Vagina (tissue), 2 donors: ENCODE measurements around the gene ACOT6. TPM values are rescaled to one million over a fixed set of nuclear protein-coding genes. Genes with fewer than 3 reads are reported as not detected.
"Not testable (repeated sequence)": the region's sequence is repeated elsewhere in the genome, so short reads cannot be mapped to it uniquely, and the experiment has no call there.

Source experiments
- DNase-seq, 2 donors: peaks; one replicate each; pipeline ENCODE4 v3.0.0-alpha.2; 2017; ENCODE audit errors: extremely low spot score in 2 of 2
- H3K27ac ChIP-seq: fragments of 200-600 bp; sonication (generic); one replicate; pipeline ENCODE4 v1.5.1; 2019
- H3K27me3 ChIP-seq: fragments of 200-600 bp; sonication (generic); one replicate; pipeline ENCODE4 v1.5.1; 2019
- H3K36me3 ChIP-seq, 2 donors: fragments of 200-600 bp; sonication (generic); one replicate each; pipeline ENCODE4 v1.5.1; 2017 to 2019
- H3K4me1 ChIP-seq: fragments of 200-600 bp; sonication (generic); one replicate; pipeline ENCODE4 v1.5.1; 2019
- H3K4me3 ChIP-seq, 2 donors: fragments of 200-600 bp; sonication (generic); 1 replicate in 1 of 2; 2 replicates in 1 of 2; pipeline ENCODE4 v1.5.1; 2016 to 2019
- H3K9me3 ChIP-seq: fragments of 200-600 bp; sonication (generic); one replicate; pipeline ENCODE4 v1.5.1; 2019
- CTCF ChIP-seq, 3 experiments: fragments of 450-650 bp in 2 of 3; fragments of 200-600 bp in 1 of 3; sonication (generic) in 1 of 3; IDR thresholded peaks; one replicate each; pipeline ENCODE4 v1.5.1; 2017 to 2019; ENCODE audit warnings: antibody characterized with exemption in 3 of 3, mild to moderate bottlenecking in 2 of 3, moderate library complexity in 2 of 3
- POLR2A ChIP-seq, 2 donors: fragments of 450-650 bp; IDR thresholded peaks; one replicate each; pipeline ENCODE4 v1.6.1; 2017; ENCODE audit warnings: antibody characterized with exemption in 2 of 2, mild to moderate bottlenecking in 2 of 2, moderate library complexity in 2 of 2
- POLR2AphosphoS5 ChIP-seq, 2 donors: sonication (generic); formaldehyde crosslinking; IDR thresholded peaks; one replicate each; pipeline ENCODE4 v1.9.0; 2017; ENCODE audit warnings: antibody characterized with exemption in 2 of 2, mild to moderate bottlenecking in 2 of 2, low read depth in 1 of 2; ENCODE audit not compliant: insufficient read depth in 1 of 2
- intact Hi-C: fragments of 100-400 bp; cut with DNase I; formaldehyde crosslinking; loops from one replicate; pipeline ENCODE4 v1.15.1; 2023
- total RNA-seq: library from RNA; depleted of rRNA; stranded (reverse); fragments of >200 nt; gene quantifications from one replicate; pipeline ENCODE4 v1.2.3, GENCODE V29; 2016

Gene ACOT6
- total RNA-seq, 1 donor from 2014 or later, result not detected

GRCh38 chr14:73569185-73569958 is 42.9 kb upstream of the ACOT6 start, which contains the start of gene ACOT2:
Gene ACOT2 (plus strand): TSS chr14:73569213. CDS start chr14:73569241, 28 bp downstream.
- peak within 1 kb of the TSS; percentile 72 to 83 for H3K4me3 ChIP-seq
- peaks cover 22% of the 10 kb centered on the region for H3K4me1 ChIP-seq
- H3K9me3 ChIP-seq, H3K27me3 ChIP-seq, H3K36me3 ChIP-seq, intact Hi-C loops: not testable (repeated sequence)
- peak within 1 kb of the TSS; percentile 87 for H3K27ac ChIP-seq
- DNase-seq, result peak in 1 of 2 donors; percentile 93
- TF ChIP-seq POLR2AphosphoS5 (IDR thresholded peaks at IDR 0.05; ENCODE audit: insufficient read depth in 1 of 2, low read depth in 1 of 2), result peak; percentile 56 to 77
- peak in 1 of 2 donors; percentile 59 for TF ChIP-seq POLR2A (IDR thresholded peaks at IDR 0.05)

DNA sequence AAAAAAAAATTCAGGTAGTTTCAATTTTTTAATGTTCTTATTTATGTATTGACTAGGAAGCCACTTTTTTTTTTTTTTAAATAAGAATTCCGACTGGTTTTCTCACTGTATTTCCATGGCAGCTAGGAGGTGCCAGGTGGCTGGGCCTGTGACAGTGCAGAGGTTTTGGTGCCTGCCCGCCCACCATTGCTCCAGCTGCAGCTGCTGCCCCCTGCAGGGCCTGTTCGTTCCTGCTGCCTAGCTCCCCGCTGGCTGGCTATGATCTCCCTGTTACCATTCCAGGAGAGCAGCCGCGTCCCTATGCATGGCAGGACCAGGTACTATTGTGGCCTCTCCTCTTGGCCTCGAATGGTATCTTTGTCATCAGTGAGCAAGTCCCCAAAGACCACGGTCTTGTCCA is 41.4 kb upstream of the ACOT6 start:
- peaks cover 22% of the 10 kb centered on the region for H3K4me1 ChIP-seq
- H3K27ac ChIP-seq, H3K27me3 ChIP-seq, DNase-seq, H3K4me3 ChIP-seq, H3K9me3 ChIP-seq, H3K36me3 ChIP-seq, intact Hi-C loops: not testable (repeated sequence)
- TF ChIP-seq CTCF (IDR thresholded peaks at IDR 0.05), result peak; percentile 14 to 38 (median 17)

DNA sequence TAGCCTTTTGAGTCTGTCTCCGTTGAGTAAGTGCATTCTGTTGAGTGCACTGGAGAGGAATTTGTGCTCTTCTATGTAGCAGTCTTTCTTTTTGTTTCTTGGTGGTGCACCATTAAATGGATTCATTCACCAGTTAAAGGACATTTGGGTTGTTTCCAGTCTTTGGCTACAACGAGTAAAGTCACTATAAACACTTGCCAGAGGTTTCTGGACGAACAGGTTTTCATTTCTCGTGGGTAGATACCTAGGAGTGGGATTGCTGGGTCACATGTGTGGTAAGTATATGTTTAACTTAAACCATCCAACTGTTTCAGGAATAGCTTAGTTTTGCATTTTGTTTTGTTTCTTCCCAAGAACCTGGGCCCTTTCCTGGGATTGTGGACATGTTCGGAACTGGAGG is 39.3 kb upstream of the ACOT6 start:
- H3K4me3 ChIP-seq, intact Hi-C loops, H3K27ac ChIP-seq, H3K27me3 ChIP-seq, DNase-seq, H3K9me3 ChIP-seq, H3K4me1 ChIP-seq, H3K36me3 ChIP-seq: not testable (repeated sequence)

- H3K27ac ChIP-seq, H3K27me3 ChIP-seq, DNase-seq, intact Hi-C loops, H3K4me3 ChIP-seq, H3K36me3 ChIP-seq, H3K9me3 ChIP-seq, H3K4me1 ChIP-seq: not testable (repeated sequence)
Measured at GRCh38 chr14:73573740-73574139, 38.6 kb upstream of the ACOT6 start.

- H3K27ac ChIP-seq, DNase-seq, intact Hi-C loops, H3K27me3 ChIP-seq, H3K9me3 ChIP-seq, H3K4me3 ChIP-seq, H3K36me3 ChIP-seq, H3K4me1 ChIP-seq: not testable (repeated sequence)
Measured at GRCh38 chr14:73574251-73574650, 38.1 kb upstream of the ACOT6 start.

DNA sequence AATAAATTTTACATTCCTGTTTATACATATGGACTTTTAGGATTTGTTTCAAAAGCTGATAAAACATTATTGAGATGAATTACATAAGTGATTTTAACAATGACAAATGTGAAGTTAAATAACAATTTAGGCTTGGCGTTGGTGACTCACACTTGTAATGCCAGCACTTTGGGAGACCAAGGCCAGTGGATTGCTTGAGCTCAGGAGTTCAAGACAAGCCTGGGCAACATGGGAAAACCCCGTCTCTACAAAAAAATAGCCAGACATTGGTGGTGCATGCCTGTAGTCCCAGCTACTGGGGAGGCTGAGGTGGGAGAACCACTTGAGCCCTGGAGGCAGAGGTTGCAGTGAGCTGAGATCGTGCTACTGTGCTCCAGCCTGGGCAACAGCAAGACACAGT is 35.9 kb upstream of the ACOT6 start:
- H3K36me3 ChIP-seq, result peaks cover 0 to 15% of the 10 kb centered on the region in 2 donors
- no peak for TF ChIP-seq POLR2A (IDR thresholded peaks at IDR 0.05)
- TF ChIP-seq POLR2AphosphoS5 (IDR thresholded peaks at IDR 0.05; ENCODE audit: insufficient read depth in 1 of 2, low read depth in 1 of 2), result no peak
- no peak for TF ChIP-seq CTCF (IDR thresholded peaks at IDR 0.05)
- DNase-seq, result no peak
- intact Hi-C loops, result no loop called here
- no peaks in the 10 kb centered on the region for H3K9me3 ChIP-seq
- H3K27me3 ChIP-seq, result no peaks in the 10 kb centered on the region
- H3K4me3 ChIP-seq, result no peak overlapping the region
- no peaks in the 10 kb centered on the region for H3K4me1 ChIP-seq
- H3K27ac ChIP-seq, result no peak overlapping the region

DNA sequence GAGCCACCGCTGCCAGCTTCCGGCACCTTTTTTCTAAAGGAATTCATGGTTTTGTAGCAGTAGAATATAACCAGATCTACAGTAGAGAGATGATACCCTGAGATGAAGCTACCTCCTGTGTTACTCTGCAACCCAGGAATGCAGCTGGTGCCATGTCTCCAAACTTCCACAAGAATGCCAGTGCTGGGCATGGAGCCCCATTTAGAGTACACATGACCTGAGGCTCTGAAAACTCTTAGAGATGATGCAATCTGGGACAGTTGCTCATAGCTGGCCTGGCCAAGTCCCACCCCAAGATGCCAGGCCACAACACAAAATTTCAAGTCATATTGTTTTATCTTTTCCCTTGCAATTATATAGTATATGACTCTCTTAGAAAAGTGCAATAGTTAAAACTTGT is 35.1 kb upstream of the ACOT6 start:
- DNase-seq, H3K9me3 ChIP-seq, H3K4me1 ChIP-seq, intact Hi-C loops, H3K27ac ChIP-seq, H3K4me3 ChIP-seq, H3K27me3 ChIP-seq: not testable (repeated sequence)
- peaks cover 0 to 15% of the 10 kb centered on the region in 2 donors for H3K36me3 ChIP-seq

DNA sequence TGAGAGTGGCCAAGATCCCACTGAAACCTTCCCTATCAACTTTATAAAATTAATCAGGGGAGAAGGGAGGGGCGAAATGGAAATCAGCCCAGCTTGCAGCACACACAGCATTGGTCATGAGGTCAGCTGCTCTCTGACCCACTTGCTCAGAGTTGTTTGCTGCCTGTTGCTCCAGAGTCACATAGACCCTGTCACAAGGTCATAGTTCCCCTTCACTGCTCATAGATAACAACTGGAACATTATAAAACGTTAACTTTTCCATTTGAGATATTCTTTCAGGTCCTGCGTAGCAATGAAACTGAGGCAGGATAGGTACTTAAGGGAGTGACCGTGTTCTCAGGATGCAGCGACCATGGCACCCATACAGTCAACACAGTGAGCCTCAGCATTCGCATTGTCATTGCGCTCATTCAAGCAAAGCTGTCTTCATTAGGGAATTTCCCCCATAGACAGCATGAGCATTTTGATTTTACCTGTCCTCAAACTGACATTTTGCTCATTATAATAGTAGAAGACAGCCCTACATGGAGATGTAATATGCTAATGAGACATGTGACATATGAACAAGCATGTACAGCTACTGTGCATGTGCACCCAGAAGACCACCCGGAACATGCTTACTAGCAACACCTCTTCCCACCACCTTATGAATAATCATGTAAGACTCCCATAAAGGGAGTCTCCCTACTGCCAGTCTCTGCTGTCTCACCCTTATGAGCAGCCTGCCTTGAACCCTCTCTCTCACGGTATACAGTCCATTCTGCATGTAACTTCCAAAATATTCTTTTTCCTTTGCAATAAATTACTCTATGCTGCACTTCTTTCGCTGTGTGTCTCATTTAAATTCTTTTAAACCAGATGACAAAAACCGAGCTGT is 30.0 kb upstream of the ACOT6 start:
- intact Hi-C loops, H3K4me1 ChIP-seq, H3K27ac ChIP-seq, H3K4me3 ChIP-seq, H3K36me3 ChIP-seq, DNase-seq, H3K9me3 ChIP-seq, H3K27me3 ChIP-seq: not testable (repeated sequence)
